HG03060 (cell line): ENCODE measurements around the gene PKD1L1.
"Not testable (repeated sequence)": the region's sequence is repeated elsewhere in the genome, so short reads cannot be mapped to it uniquely, and the experiment has no call there.

Experiments used
- ATAC-seq: cut with Tn5 transposase; IDR thresholded peaks from one replicate; pipeline ENCODE4 v1.9.1; 2021; ENCODE audit warnings: low read depth, moderate number of reproducible peaks; ENCODE audit not compliant: unreplicated experiment

PKD1L1 gene

DNA sequence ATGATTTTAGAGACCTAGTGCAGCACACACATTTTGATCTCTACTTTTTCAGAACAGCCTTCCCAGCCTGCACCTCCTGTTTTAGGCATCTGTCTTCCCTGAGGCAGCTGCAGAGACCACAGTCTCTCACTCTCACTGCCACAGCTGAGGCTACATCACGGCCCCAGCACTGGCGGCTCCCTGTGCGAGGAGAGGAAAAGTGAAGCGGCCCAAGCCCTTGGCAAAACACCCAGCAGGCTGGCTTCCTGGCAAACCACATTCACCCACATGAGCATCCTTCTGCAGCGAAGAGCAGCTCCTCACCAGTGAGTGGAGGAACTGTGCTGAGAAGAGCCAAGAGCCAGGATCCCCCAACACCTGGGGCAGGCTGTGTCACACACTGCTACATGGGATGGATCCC is 17.2 kb upstream of the PKD1L1 start:
- ATAC-seq, result no peak

DNA sequence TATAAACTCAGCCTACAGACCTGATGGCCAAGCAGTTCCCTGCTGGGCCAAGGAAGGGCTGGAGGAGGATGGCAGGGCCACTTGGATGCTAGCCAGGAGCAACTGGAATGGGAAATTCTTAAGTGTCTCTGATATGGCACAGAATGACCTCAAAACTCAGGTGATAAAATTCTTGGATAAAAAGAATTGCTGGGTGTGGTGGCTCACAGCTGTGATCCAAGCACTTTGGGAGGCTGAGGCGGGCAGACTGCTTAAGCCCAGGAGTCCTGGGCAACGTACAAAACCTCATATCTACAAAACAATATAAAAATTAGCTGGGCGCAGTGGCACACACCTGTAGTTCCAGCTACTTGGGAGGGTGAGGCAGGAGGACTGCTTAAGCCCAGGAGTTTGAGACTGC is 14.0 kb upstream of the PKD1L1 start:
- ATAC-seq, result no peak

DNA sequence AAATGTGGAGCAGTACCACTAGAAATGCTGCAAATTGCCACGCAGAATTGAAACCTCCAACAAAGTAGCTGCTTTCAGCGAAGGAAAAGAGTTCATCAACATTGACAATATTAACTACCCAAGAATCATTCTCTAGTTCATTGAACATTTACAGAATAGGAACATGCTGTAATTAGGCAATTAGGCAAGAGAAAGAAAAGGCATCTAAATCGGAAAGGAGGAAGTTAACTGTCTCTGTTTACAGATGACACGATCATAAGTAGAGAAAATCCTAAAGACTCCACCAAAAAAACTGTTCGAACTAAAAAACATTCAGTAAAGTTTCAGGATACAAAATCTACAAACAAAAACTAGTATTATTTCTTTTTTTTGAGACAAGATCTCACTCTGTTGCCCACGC is 8.9 kb upstream of the PKD1L1 start:
- ATAC-seq, result no peak

DNA sequence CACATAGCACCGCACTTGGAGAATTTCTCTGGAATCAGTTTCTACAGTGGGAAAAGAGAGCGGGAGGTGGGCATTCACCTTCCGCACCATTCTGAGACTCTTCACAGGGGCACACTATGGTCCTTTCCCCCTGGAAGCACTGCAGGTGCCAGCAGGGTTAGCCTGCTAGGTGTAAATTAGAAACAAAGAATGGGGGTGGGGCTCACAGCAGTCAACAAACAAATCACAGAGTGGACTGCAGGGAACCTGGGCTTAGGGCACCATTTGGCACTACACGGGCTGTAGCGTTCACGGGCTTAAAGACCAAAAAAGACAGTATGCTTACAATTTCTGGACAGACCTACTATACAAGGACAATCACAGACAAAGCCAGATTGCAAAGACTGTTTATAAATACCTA is 8.0 kb upstream of the PKD1L1 start:
- no peak for ATAC-seq

DNA sequence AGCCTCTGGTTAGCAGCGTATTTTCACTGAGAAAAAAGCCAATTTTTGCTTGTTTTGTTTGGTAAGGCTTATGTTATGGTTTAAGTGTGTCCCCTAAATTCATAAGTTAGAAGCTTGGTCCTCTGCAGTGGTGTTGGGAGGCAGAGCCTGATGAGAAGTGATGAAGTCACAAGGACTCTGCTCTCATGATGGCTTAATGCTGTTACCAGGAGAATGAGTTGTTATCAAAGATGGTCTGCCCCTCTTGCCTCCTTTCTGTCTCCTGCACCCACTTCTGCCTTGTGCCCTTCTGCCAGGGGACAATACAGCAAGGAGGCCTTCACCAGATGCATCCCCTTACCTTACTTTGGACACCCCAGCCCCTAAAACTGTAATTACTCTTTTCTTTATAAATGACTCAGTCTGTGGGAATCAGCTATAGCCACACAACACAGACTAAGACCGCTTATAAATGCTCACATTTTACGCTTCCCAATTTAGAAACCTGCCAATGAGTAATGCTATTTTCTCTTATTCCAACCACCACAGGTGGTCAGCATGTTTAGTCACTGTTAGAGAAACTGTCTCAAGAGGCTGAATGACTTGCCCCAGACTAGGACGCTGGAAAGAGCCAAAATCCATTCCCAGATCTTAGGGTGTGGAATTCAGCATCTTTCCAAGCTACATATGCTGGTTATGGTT is 6.1 kb upstream of the PKD1L1 start:
- no peak for ATAC-seq

DNA sequence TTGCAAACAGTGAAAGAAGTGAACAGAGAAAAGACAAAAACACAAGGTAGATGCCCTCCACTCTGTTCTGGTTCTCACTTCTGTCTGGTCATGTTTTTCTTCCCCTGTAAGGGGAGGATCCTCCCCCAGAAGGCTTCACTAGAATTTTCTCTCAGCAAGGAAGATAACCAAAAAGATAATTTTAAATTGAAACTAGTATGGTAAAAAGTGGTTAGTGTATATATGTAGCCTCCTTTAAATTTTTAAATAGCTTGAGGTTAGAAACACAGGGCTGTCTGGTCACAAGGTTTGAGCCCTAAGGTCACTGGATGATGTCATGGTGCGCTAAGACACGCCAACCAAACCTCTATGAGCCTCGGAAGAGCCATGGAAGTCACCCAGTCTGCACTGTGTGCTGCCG is 5.6 kb upstream of the PKD1L1 start:
- no peak for ATAC-seq

DNA sequence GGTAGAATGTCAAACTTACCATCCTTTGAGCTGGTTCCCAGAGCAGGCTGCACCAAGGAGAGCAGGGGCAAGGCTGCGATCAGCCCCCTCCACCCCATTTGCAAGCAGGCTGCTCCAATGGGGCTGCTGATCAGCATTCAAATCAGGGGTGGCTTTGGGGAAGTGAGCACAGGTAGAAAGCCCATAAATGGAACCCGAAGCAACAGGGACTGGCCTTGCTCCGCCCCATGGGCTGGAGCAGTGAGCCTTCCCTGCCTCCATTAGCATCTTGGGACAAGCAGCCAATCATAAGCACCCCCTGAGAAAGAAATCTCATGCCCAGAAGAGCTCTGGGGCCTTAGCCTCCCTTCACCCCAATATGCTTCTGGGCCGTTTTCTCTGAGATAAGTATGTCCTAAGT is 4.0 kb upstream of the PKD1L1 start:
- ATAC-seq, result no peak

DNA sequence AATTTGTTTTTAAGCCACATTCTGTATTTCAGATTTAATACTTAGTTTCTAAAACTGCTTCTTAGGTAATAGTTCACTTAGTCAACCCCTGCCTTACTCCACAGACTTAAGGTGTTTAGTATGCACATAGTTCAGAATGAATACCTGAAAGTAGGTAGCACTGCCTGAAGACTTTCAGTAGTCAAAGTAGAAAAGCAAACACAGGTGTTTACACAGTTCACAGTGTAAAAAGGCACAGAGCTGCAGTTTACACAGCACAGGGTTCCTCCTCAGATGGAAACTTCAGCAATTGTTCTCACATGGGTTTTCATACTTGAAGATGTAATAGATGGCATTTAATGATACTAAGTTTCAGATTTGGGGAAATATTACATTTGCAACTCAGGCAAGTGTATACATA is 3.1 kb upstream of the PKD1L1 start:
- no peak for ATAC-seq

DNA sequence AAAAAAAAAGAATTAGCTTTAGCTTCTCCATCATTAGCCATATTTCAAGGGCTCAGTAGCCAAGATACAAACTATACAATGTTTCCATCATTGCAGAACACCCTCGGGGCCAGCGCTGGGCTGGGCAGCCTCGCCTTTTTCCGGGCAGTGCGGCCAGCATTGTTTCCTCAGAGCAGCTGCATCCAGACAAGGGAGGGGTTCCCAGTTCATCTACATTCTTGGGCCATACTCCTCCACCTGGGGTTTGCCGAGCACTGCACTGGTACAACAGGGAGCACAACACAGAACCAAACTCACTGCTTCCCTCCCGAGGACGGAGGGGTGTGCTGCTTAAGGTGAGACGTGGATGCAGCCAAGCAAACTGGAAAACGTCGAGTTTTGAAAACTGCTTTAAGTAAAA is 2.4 kb upstream of the PKD1L1 start:
- ATAC-seq, result no peak

DNA sequence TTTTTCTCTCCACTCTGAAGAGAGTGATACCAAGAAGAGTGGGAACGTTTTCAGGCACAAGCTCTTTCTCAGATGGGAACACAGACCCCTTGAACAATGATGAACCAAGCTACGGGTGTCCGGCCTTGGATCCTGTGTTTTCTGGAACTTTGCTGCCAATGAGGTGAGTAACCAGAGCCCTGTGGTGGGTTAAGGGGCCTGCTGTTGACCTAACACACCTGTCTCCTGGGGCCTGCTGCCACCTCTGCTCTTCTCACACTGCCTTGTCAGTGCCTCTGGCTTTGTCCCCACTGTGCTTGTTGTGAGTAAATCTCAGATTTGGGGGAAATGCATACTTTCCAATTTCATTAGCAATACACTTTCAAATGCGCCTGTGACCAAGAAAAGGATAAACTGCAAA is 1.4 kb upstream of the PKD1L1 start:
- ATAC-seq, result no peak

DNA sequence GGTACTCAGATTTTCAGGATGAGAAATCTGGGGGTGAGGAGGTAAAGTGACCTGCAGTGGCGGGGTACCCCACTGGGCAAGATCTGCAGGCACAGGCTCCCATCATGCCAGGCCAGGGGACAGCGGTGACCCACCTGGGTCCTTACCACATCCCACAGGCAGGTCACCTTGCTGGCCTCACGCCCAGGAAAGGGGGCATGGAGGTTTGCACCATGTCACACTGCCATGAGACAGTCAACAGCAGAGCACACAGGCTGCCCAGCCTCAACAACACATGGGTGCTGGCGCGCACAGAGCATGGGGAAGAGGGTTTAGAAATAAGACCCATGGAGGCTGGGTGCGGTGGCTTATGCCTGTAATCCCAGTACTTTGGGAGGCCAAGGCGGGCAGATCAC is 914 bp downstream of the PKD1L1 start:
- ATAC-seq, result no peak

DNA sequence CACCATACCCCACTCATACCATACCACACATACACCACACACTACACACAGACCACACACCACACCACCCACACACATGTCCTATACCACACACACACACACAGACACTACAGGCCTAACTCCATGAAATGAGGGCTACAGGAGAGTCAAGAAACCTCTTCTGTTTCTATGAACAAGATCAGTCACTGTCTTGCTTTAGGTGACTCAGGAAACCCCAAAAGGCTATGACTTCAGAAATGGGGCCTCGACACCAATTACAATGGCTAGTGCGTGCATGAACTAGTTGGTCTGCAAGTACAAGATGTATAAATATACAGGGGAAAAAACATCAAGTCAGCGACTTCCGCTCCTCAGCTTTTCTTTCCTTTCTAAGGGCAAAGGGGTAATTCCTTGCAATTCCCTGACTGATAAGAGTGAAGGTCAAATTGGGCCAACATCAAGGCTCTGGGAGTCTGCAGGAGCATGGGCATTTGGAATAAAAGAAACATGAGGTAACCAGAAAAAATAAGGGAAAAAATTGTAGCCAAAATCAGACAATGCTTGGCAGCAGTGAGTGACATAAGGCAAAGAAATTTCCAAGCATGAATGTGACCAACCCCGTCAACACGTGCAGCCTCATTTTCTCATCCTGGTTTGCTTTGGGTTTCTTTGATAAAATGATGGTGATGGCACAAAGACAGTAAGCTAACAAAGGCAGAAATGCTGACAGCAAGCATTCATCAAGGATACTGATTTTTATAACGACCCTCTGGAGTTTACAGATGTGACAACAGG is 1.5 kb downstream of the PKD1L1 start:
- ATAC-seq, result no peak

DNA sequence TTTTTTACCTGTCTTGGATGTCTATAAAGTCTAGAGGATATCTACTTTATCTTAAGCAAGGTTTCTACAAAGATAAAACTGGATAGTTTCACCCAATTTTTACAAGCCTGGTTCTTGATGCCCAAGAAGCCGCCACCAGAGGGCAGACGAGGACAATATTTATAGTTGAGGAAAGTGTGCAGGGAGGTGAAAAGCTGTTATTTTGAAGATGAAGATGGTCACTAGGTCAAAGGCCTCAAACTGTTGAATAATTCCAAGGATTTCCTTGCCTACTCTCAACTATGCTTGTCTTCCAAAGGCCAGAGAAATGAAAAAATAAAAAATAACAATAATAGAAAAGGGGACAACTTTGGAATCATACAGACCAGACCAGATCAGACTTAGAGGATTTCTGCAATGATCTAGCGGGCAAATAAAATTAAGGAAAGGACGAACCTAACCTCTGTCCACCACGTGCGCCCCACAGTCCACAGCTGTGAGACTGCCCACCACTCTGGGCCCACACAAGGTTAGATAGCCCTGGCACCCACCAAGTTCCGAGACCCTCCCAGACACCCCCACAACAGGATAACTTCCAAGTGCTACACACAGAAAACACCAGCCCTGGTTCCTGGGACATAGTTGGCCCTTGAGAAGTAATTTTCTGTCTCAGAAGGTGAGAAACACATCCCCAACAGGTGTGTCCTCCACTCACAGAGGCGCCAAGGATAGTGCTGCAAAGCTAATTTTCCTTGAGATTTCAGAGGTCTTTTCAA is 2.8 kb downstream of the PKD1L1 start:
- ATAC-seq, result no peak

DNA sequence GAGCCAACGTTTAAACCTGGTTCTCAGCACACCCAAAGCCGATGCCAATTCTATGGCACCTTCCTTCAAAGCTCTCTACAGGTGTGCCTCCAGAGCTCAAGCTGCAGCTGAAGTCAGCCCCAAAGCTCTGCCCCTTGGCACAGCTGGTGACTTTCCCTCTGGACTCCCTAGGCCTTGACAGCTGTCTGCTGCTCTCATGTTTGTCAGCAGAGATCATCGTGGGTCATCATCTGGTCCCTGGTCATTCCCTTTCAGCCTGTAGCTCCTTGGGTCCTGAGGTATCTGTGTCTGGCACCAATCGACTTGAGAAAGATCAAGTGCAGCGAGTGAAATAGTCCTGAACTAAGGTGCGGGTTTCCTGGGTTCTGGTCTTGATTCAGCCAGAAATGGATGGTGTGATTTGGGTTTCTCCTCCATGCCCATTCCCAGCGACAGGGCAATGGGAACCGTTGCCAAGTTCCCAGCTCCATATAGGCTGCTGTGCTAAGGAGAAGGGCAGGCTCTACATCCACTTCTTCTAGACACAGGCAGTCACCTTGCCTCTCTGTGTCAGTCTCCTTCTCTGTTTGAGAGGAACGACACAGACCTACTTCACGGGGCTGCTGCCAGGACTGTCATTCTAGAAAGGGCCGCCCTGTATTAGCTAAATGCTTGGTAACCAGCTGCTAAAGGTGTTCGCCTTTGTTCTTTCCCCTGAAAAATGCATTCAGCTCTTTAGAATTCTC is 3.6 kb downstream of the PKD1L1 start:
- ATAC-seq, result no peak

DNA sequence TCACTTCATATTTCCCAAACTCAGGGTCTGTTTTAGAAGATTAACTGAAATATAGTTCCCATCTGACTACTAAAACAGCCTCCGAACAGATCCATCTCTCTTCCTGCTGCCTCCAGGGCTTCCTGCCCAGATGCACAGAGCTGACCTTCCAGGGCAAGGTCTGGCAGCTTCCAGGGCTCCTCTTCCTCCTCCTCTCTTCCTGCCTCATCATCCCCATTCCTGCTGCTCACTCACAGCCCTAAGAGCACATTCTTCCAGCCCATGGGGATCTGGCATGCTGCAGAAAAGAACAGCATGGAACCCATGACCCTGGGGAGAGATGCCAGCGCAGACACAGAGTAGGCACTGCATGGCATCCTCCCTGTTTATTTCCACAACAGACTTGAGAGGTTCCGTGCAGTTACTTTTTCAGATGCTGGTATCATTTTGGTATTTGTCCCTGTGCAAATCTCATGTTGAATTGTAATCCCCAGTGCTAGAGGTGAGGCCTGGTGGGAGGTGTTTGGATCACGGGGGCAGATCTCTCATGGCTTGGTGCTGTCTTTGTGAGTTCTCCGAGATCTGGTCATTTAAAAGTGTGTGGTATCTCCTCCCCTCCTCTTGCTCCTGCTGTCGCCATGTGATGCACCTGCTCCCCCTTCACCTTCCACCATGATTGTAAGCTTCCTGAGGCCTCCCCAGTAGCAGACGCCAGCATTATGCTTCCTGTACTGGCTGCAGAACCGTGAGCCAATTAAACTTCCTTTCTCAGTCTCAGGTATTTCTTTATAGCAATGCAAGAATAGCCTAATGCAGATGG is 4.4 kb downstream of the PKD1L1 start:
- ATAC-seq, result no peak

DNA sequence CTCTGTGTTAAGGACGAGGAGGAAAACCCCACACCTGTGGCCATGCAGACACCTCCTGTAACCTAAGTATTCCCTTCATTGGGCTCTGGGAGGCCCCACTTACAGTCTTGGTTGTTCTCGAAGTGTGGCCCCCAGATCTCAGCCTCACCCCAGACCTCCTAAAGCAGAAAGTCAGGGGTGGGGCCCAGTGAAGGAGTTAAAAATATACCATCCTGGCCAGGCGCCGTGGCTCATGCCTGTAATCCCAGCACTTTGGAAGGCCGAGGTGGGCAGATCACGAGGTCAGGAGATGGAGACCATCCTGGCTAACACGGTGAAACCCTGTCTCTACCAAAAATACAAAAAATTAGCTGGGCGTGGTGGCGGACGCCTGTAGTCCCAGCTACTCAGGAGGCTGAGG is 5.6 kb downstream of the PKD1L1 start:
- ATAC-seq, result not testable (repeated sequence)

DNA sequence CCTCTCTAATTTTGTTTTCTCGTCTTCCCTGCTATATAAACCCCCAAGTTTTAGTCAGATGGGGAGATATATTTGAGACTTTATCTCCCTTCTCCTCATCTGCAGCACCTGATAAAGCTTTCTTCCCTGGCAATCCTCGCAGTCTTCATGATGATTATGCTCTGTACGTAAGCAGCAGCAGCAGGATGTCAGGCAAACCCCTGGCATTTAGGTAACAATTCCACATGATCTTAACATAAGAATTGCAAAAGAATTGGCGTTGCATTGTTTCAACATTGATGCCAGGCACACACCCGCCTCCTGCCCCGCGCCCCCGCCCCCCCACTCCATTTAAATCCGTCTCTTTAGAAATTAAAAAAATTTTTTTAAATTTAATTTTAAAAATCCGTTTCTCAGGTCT is 6.1 kb downstream of the PKD1L1 start:
- ATAC-seq, result no peak

DNA sequence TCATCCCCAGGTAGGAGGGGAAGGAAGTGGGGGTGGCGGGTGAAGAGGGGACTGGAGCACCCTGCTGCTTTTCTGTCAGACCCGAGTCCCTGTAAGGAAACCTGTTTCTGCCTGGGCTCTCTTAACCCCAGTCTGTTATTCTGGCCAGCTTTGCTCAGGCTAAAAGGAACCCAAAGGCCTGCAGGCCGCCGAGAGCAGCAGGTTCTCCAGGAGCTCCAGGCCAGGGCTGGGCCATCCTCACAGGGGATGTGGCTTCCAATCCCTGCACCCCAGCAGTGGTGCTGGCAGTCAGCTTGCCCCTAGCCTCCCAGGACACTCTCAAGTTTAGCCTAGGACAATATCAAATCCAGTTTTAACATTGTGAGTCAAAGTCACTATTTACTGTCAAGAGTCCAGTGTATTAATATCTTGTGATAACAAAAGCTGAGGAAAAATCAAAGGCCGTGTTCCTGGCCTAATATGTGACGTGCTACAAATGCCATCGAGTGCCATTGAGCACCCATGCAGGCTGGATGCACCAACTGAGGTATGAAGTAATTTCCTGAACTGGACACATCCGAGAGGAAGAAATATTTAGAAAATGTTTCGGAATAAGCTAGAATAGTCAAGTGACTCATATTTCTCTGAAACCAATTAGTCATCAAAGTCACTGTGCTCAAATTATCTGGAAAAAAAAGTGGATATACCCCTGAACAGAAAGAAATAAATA is 7.0 kb downstream of the PKD1L1 start:
- ATAC-seq, result no peak
